ENCODE measurements around the gene ZNF121. TPM values are rescaled to one million over a fixed set of nuclear protein-coding genes. Genes with fewer than 3 reads are reported as not detected.
A peak's percentile ranks its signal among the peaks of the same experiment; 100 is the strongest.

The ZNF121 gene
- total RNA-seq, 1 donor from 2014 or later, result 25.4 TPM

- H3K27me3 Mint-ChIP-seq (ENCODE audit: unreplicated experiment), result no peaks in the 10 kb centered on the region
- H3K4me1 Mint-ChIP-seq (ENCODE audit: unreplicated experiment), result peaks cover 19% of the 10 kb centered on the region
- H3K9me3 Mint-ChIP-seq (ENCODE audit: unreplicated experiment), result peaks cover 35% of the 10 kb centered on the region
- DNase-seq (ENCODE audit: extremely low spot score, unreplicated experiment), result peak; percentile 95
- no peak for TF ChIP-seq CTCF (IDR thresholded peaks at IDR 0.05)
- H3K27ac Mint-ChIP-seq (ENCODE audit: unreplicated experiment), result peak within 1 kb of the TSS; percentile 100
- H3K4me3 Mint-ChIP-seq (ENCODE audit: unreplicated experiment), result peak within 1 kb of the TSS; percentile 96
- peaks cover 45% of the 10 kb centered on the region for H3K36me3 Mint-ChIP-seq (ENCODE audit: unreplicated experiment)
Observed at GRCh38 chr19:9538183-9539058, 45.9 kb downstream of the ZNF121 start, which contains the start of gene ZNF426. Gene ZNF426 (minus strand): TSS chr19:9538645. CDS start chr19:9536232, 2,413 bp downstream.

- Mint-ChIP-seq H3K9me3 (ENCODE audit: unreplicated experiment) (peaks cover 45% of the 10 kb centered on the region), H3K27ac (ENCODE audit: unreplicated experiment) (no peak overlapping the region), H3K4me1 (ENCODE audit: unreplicated experiment) (peaks cover 19% of the 10 kb centered on the region)
Observed at GRCh38 chr19:9535934-9536333, 48.4 kb downstream of the ZNF121 start.

GRCh38 chr19:9531933-9532332 lies 52.4 kb downstream of the ZNF121 start:
- peaks cover 91% of the 10 kb centered on the region for H3K36me3 Mint-ChIP-seq (ENCODE audit: unreplicated experiment)
- no peak for DNase-seq (ENCODE audit: extremely low spot score, unreplicated experiment)
- TF ChIP-seq CTCF (IDR thresholded peaks at IDR 0.05), result no peak
- H3K9me3 Mint-ChIP-seq (ENCODE audit: unreplicated experiment), result peaks cover 42% of the 10 kb centered on the region
- H3K4me3 Mint-ChIP-seq (ENCODE audit: unreplicated experiment), result no peak overlapping the region
- no peaks in the 10 kb centered on the region for H3K4me1 Mint-ChIP-seq (ENCODE audit: unreplicated experiment)
- H3K27ac Mint-ChIP-seq (ENCODE audit: unreplicated experiment), result no peak overlapping the region
- H3K27me3 Mint-ChIP-seq (ENCODE audit: unreplicated experiment), result no peaks in the 10 kb centered on the region

More at GRCh38 chr19:9535934-9536333, 48.4 kb downstream of the ZNF121 start:
- peak overlapping the region; percentile 14 for H3K4me3 Mint-ChIP-seq (ENCODE audit: unreplicated experiment)
- peaks cover 69% of the 10 kb centered on the region for H3K36me3 Mint-ChIP-seq (ENCODE audit: unreplicated experiment)
- H3K27me3 Mint-ChIP-seq (ENCODE audit: unreplicated experiment), result no peaks in the 10 kb centered on the region
- no peak for TF ChIP-seq CTCF (IDR thresholded peaks at IDR 0.05)
- DNase-seq (ENCODE audit: extremely low spot score, unreplicated experiment), result no peak

- H3K27ac Mint-ChIP-seq (ENCODE audit: unreplicated experiment), result no peak overlapping the region
- no peak overlapping the region for H3K4me3 Mint-ChIP-seq (ENCODE audit: unreplicated experiment)
- no peak for DNase-seq (ENCODE audit: extremely low spot score, unreplicated experiment)
- peaks cover 48% of the 10 kb centered on the region for H3K9me3 Mint-ChIP-seq (ENCODE audit: unreplicated experiment)
- H3K4me1 Mint-ChIP-seq (ENCODE audit: unreplicated experiment), result no peaks in the 10 kb centered on the region
- H3K36me3 Mint-ChIP-seq (ENCODE audit: unreplicated experiment), result peaks cover 82% of the 10 kb centered on the region
- no peaks in the 10 kb centered on the region for H3K27me3 Mint-ChIP-seq (ENCODE audit: unreplicated experiment)
- TF ChIP-seq CTCF (IDR thresholded peaks at IDR 0.05), result no peak
Observed at GRCh38 chr19:9528757-9529336, 55.5 kb downstream of the ZNF121 start.

- TF ChIP-seq CTCF (IDR thresholded peaks at IDR 0.05), result no peak
- no peak for DNase-seq (ENCODE audit: extremely low spot score, unreplicated experiment)
- Mint-ChIP-seq H3K27me3 (ENCODE audit: unreplicated experiment) (no peaks in the 10 kb centered on the region), H3K9me3 (ENCODE audit: unreplicated experiment) (peaks cover 46% of the 10 kb centered on the region), H3K4me1 (ENCODE audit: unreplicated experiment) (no peaks in the 10 kb centered on the region), H3K4me3 (ENCODE audit: unreplicated experiment) (no peak overlapping the region), H3K27ac (ENCODE audit: unreplicated experiment) (no peak overlapping the region), H3K36me3 (ENCODE audit: unreplicated experiment) (peaks cover 48% of the 10 kb centered on the region)
Observed at GRCh38 chr19:9523885-9524474, 60.3 kb downstream of the ZNF121 start.
